ENCODE measurements around the gene C1R.
"Not testable (repeated sequence)": the region's sequence is repeated elsewhere in the genome, so short reads cannot be mapped to it uniquely, and the experiment has no call there.

The C1R gene

GRCh38 chr12:7118881-7119280 lies 26.6 kb upstream of the C1R start:
- no peak for DNase-seq

- no peak for DNase-seq
Measured at GRCh38 chr12:7117670-7118069, 25.4 kb upstream of the C1R start.

- no peak for DNase-seq
Measured at GRCh38 chr12:7116916-7117315, 24.7 kb upstream of the C1R start.

DNA sequence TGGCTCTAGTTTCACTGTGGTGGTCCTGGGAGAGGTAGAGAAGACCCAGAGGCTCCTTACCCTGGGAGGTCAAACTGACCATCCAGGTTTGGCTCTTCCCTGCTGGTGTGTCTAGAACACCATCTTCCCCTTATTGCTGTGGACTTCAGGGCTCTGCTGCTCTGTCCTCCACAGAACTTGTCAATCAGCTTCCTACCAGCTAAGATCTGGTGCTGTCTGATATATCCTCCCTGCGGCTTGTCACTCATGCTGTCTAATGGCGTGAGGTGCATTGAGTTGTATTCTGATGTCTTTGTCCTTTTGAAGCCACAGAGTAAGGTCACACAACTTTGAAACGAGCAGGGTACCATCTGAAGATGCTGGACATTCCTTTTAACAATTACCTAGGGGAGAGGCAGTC lies 24.0 kb upstream of the C1R start:
- no peak for DNase-seq

GRCh38 chr12:7114851-7115250 lies 22.6 kb upstream of the C1R start:
- DNase-seq: no peak

GRCh38 chr12:7114008-7114407 lies 21.8 kb upstream of the C1R start:
- no peak for DNase-seq

GRCh38 chr12:7113389-7113871 lies 21.2 kb upstream of the C1R start:
- DNase-seq: peak; percentile 74

- no peak for DNase-seq
Measured at GRCh38 chr12:7112041-7112440, 19.8 kb upstream of the C1R start.

DNA sequence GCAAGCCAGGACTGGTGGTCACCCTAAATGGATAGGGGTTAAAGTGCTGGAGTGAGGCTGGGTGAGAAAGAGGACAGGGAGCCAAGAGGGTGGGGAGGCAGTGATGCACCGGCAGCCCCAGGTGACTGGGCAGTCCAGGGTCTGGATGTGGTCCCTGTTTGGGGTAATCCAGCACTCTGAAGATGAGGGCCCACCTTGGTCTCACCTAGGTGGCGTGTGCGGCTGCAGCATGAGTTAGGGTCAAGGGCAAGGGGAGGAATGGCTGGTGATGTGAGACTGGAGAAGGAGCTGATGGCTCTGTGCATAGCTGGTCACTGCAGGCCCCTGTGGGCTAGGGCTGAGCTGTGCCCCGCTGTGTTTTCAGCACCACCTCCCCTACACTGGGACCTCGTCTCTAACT lies 18.4 kb upstream of the C1R start:
- DNase-seq: no peak

DNA sequence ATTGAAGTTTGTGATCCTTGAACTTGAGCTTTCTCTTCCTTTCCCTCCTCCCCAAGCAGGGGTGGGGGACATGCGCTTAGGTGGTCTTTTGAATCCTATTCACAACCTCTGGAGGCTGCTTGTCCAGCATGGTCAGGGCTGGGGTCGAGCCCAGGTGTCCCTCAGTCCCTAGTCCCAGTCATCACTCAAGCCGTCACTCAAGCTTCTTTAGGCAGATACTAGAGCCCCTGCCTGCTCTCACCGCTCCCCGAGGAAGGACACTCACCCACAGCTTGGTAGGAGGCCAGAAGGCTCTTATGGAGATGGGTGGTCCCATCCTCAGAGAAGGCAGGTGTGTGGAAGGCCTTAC lies 17.3 kb upstream of the C1R start:
- no peak for DNase-seq

DNA sequence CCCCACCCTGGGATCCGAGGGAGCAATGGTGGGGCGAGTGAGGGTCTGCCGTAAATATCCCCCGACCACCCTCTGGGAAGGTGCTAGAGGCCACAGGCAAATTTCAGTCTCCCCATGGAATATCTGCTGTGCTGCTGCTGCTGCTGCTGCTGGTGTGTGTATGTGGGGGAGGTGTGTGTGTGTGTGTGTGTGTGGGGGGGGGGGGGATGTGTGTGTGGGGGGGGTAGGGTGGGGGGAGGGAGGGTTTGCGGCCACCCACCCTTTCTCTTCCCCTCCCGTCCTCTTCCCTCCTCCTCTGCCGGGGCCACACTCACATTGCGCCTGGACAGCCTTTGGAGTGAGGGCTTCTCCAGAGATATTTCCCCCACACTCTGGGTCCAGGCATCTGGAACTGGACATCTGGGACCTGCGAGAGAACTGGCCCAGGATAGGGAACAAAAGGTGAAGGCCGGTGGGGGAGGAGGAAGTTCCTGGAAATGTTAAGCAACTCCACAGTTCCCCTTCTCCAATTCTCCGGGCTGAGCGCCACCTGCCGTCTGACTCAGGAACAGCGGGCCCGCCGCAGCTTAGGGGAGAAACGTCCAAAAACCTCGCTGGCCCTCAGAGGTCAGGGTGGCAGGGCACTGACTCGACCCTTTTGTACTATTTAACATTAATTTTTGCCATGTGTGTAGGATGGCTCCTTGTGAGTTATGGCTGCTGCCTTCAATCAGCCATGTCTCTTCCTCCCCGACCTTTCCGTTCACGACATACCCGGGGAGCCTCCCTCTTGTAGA lies 16.7 kb upstream of the C1R start, which contains the start of gene C1RL:
TSS of gene C1RL (minus strand) at position 419 of the 776 bp plus-strand sequence. CDS start at position 385, 34 bp downstream.
- peak; percentile 81 for DNase-seq

GRCh38 chr12:7108003-7108795 lies 16.0 kb upstream of the C1R start:
- peak; percentile 80 for DNase-seq

- DNase-seq: no peak
Measured at GRCh38 chr12:7107636-7108002, 15.4 kb upstream of the C1R start.

DNA sequence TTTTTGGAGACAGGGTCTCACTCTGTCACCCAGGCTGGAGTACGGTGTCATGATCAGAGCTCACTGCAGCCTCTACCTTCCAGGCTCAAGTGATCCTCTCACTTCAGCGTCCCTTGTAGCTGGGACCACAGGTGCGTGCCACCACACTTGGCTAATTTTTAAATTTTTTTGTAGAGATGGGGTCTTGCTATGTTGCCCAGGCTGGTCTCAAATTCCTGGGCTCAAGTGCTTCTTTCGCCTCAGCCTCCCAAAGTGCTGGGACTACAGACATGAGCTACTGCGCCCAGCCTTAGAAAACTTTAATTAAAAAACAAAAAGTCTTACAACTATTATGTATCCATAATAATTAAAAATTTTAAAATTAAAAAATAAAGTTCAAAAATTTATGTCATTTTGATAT lies 14.9 kb upstream of the C1R start:
- not testable (repeated sequence) for DNase-seq

- DNase-seq: no peak
Measured at GRCh38 chr12:7106082-7106481, 13.8 kb upstream of the C1R start.

GRCh38 chr12:7103837-7104584 lies 11.8 kb upstream of the C1R start:
- DNase-seq: no peak

DNA sequence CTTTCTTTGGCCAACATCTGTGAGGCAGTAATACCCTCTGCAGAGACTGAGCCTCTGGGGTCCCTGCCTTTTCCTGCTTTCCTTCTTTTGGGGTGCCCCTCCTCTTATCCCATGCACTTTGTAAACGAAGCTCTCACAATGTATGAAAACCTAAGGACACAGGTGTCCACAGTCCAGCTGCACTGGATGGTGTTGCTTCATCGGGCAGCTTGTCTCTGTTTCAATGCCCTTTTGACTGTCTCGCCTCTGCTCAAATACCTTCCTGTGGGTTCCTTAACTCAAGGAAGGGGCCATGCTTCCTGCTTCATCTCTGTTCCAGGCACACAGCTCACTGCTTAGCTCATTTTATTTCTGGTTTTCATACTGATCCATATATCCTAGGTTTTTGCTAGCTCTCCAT lies 10.3 kb upstream of the C1R start:
- DNase-seq: no peak

DNA sequence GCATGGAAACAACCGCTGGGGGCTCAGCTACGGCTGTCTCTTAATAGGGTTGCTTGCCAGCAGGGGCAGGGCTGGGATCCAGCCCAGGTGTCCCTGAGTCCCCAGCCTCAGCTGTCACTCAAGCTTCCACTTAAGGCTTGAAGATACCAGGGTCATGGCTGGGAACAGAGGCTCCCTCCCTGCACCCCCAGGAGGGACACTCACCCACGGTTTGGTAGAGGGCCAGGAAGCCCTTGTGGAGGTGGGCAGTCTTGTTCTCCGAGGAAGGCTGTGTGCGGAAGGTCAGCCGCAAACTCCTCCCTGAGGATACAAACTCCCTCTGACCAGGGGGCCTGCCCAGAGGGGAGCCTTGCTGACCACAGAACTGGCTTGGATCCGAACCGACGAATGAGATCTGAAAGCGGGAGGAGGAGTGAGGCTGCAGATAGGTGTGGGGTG lies 9.5 kb upstream of the C1R start:
- no peak for DNase-seq

- no peak for DNase-seq
Measured at GRCh38 chr12:7101047-7101693, 8.9 kb upstream of the C1R start.

GRCh38 chr12:7100239-7100638 lies 8.0 kb upstream of the C1R start:
- DNase-seq: no peak

- DNase-seq: no peak
Measured at GRCh38 chr12:7099290-7099996, 7.2 kb upstream of the C1R start.

DNA sequence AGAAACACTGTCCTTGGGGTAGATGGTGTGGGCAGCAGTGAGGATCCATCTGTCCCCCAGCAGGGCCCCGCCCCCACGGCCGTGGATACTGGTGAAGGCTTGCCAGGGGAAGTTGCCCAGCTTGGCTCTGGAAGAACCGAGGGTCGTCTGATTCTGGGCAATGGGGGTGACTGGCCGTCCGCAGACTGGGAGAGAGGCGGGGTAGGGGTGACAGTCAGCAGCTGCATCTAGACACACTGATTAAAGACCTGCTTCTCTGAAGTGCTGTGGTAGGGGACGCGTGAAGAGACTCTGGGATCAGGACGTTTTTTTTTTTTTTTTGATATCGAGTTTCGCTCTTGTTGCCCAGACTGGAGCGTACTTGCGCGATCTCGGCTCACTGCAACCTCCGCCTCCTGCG lies 4.7 kb upstream of the C1R start:
- no peak for DNase-seq
